Liver (tissue), 9 donors: ENCODE results near the gene PPY. TPM values are rescaled to one million over a fixed set of nuclear protein-coding genes. Genes with fewer than 3 reads are reported as not detected.

Experiments used
- DNase-seq: peaks from one replicate; pipeline ENCODE4 v3.0.0-alpha.2; 2017; ENCODE audit warnings: low spot score
- H3K27ac ChIP-seq, 2 donors: one replicate each; pipeline ENCODE4 v1.7.0; 2013; ENCODE audit warnings: inconsistent platforms in 2 of 2, low read length in 2 of 2, control low read depth in 1 of 2, low read depth in 1 of 2, mild to moderate bottlenecking in 1 of 2
- H3K27me3 ChIP-seq, 4 donors: one replicate each; pipeline versions ENCODE4 v1.6.1 to v1.7.0; 2013; ENCODE audit warnings: low read length in 3 of 4, inconsistent platforms in 1 of 4, mild to moderate bottlenecking in 1 of 4, moderate library complexity in 1 of 4; ENCODE audit not compliant: control insufficient read depth in 4 of 4, insufficient read depth in 4 of 4
- H3K36me3 ChIP-seq, 4 donors: one replicate each; pipeline versions ENCODE4 v1.6.1 to v1.7.0; 2013; ENCODE audit warnings: low read length in 3 of 4, mild to moderate bottlenecking in 3 of 4, low read depth in 1 of 4, moderate library complexity in 1 of 4; ENCODE audit not compliant: control insufficient read depth in 4 of 4, insufficient read depth in 3 of 4
- H3K4me1 ChIP-seq, 4 donors: one replicate each; pipeline versions ENCODE4 v1.6.1 to v1.7.0; 2013; ENCODE audit warnings: low read length in 3 of 4, mild to moderate bottlenecking in 3 of 4, moderate library complexity in 1 of 4; ENCODE audit not compliant: control insufficient read depth in 4 of 4, insufficient read depth in 4 of 4
- H3K4me3 ChIP-seq, 3 donors: one replicate each; pipeline versions ENCODE4 v1.6.1 to v1.7.0; 2013; ENCODE audit warnings: low read length in 3 of 3, control low read depth in 1 of 3, low read depth in 1 of 3, mild to moderate bottlenecking in 1 of 3
- H3K9ac ChIP-seq, 2 donors: one replicate each; pipeline ENCODE4 v1.7.0; 2013; ENCODE audit warnings: low read length in 2 of 2, mild to moderate bottlenecking in 2 of 2, moderate library complexity in 2 of 2, control low read depth in 1 of 2, low read depth in 1 of 2
- H3K9me3 ChIP-seq, 4 donors: one replicate each; pipeline versions ENCODE4 v1.6.1 to v1.7.0; 2013; ENCODE audit warnings: low read length in 3 of 4; ENCODE audit not compliant: control insufficient read depth in 4 of 4
- CTCF ChIP-seq: fragments of 150-350 bp; IDR thresholded peaks from 2 replicates; pipeline ENCODE4 v1.5.1; 2017; ENCODE audit warnings: improper control_type of control experiment, low read depth, low read length; ENCODE audit not compliant: missing input control
- EGR1 ChIP-seq, 2 donors: IDR thresholded peaks; 2 replicates each; pipeline ENCODE4 v1.6.1; 2016 to 2018; ENCODE audit warnings: antibody characterized with exemption in 2 of 2, low read depth in 2 of 2
- FOXA1 ChIP-seq: IDR thresholded peaks from 2 replicates; pipeline ENCODE4 v1.6.1; 2016; ENCODE audit warnings: antibody characterized with exemption
- FOXA2 ChIP-seq: IDR thresholded peaks from 2 replicates; pipeline ENCODE4 v1.6.1; 2016; ENCODE audit warnings: antibody characterized with exemption
- GABPA ChIP-seq, 2 donors: IDR thresholded peaks in 1 of 2; conservative IDR thresholded peaks in 1 of 2; 2 replicates each; pipeline ENCODE4 v1.6.1; 2016; ENCODE audit warnings: antibody characterized with exemption in 2 of 2, mild to moderate bottlenecking in 1 of 2, moderate library complexity in 1 of 2
- HNF4A ChIP-seq, 2 donors: conservative IDR thresholded peaks; 2 replicates each; pipeline ENCODE4 v1.6.1; 2016; ENCODE audit warnings: antibody characterized with exemption in 2 of 2, mild to moderate bottlenecking in 2 of 2
- HNF4G ChIP-seq: IDR thresholded peaks from 2 replicates; pipeline ENCODE4 v1.6.1; 2016; ENCODE audit warnings: antibody characterized with exemption
- JUND ChIP-seq, 2 donors: IDR thresholded peaks; 2 replicates each; pipeline ENCODE4 v1.6.1; 2016; ENCODE audit warnings: antibody characterized with exemption in 2 of 2
- MAX ChIP-seq: IDR thresholded peaks from 2 replicates; pipeline ENCODE4 v1.6.1; 2016; ENCODE audit warnings: antibody characterized with exemption
- NR2F2 ChIP-seq: IDR thresholded peaks from 2 replicates; pipeline ENCODE4 v1.6.1; 2016; ENCODE audit warnings: antibody characterized with exemption
- RAD21 ChIP-seq, 2 donors: IDR thresholded peaks; 2 replicates each; pipeline ENCODE4 v1.6.1; 2016; ENCODE audit warnings: antibody characterized with exemption in 2 of 2, mild to moderate bottlenecking in 2 of 2
- REST ChIP-seq: IDR thresholded peaks from 2 replicates; pipeline ENCODE4 v1.6.1; 2016; ENCODE audit warnings: antibody characterized with exemption, mild to moderate bottlenecking
- RXRA ChIP-seq, 2 donors: IDR thresholded peaks; 2 replicates each; pipeline ENCODE4 v1.6.1; 2017 to 2018; ENCODE audit warnings: antibody characterized with exemption in 2 of 2, mild to moderate bottlenecking in 1 of 2
- TAF1 ChIP-seq: conservative IDR thresholded peaks from 2 replicates; pipeline ENCODE4 v1.6.1; 2016; ENCODE audit warnings: antibody characterized with exemption, mild to moderate bottlenecking
- YY1 ChIP-seq: IDR thresholded peaks from 2 replicates; pipeline ENCODE4 v1.6.1; 2016; ENCODE audit warnings: antibody characterized with exemption, mild to moderate bottlenecking
- WGBS: extraction: QIAGEN DNeasy Blood & Tissue Kit; methylation state at CpG from one replicate; pipeline ENCODE4 v1.1.7; 2013; 5-methylcytosine and 5-hydroxymethylcytosine counted together
- polyA plus RNA-seq, 2 donors: library from polyadenylated mRNA; stranded (reverse) in 1 of 2; unstranded in 1 of 2; fragments of 200-250 nt in 1 of 2; fragments of >200 nt in 1 of 2; fragmentation: Nextera tagmentation in 1 of 2; extraction: Ambion mirVana in 1 of 2; gene quantifications; one replicate each; pipeline versions ENCODE4 v1.2.1 to v1.2.3, GENCODE V29; 2013 to 2015
- total RNA-seq, 2 donors: library from RNA; depleted of rRNA; stranded (reverse); fragments of >200 nt; gene quantifications; one replicate each; pipeline ENCODE4 v1.2.3, GENCODE V29; 2014
- TF ChIP-seq, protein P1 (sequence below): IDR thresholded peaks from 2 replicates; pipeline ENCODE4 v1.6.1; 2016; ENCODE audit warnings: antibody characterized with exemption
- TF ChIP-seq, protein P2 (sequence below): IDR thresholded peaks from 2 replicates; pipeline ENCODE4 v1.6.1; 2016; ENCODE audit warnings: antibody characterized with exemption
- donor health status: healthy.
- donor health status: healthy.
- donor health status: healthy.
- donor health status: healthy.
- donor health status: healthy.

PPY gene
- total and polyA plus RNA-seq, 4 donors = not detected

GRCh38 chr17:43976963-43977837 lies 34.9 kb upstream of the PPY start (continued):
- TF ChIP-seq CTCF = no peak
- no peak for TF ChIP-seq GABPA (IDR thresholded peaks at IDR 0.05 in 1 of 2, conservative IDR thresholded peaks at IDR 0.05 in 1 of 2)
- TF ChIP-seq FOXA2 = no peak

DNA sequence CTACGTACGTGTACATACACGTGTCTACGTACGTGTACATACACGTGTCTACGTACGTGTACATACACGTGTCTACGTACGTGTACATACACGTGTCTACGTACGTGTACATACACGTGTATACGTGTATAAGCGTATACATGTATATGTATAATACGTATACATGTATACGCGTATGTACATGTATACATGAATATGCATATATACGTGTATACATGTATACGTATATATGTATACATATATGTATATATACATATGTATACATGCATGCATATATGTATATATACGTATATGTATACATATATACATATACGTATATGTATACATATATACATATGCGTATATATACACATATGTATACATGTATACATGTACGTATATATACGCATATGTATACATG lies 33.6 kb upstream of the PPY start:
- TF ChIP-seq TAF1 (no peak), HNF4G (no peak), RXRA (IDR thresholded peaks at IDR 0.05) (no peak), RAD21 (IDR thresholded peaks at IDR 0.05) (no peak), HNF4A (conservative IDR thresholded peaks at IDR 0.05) (no peak), JUND (IDR thresholded peaks at IDR 0.05) (no peak), GABPA (IDR thresholded peaks at IDR 0.05 in 1 of 2, conservative IDR thresholded peaks at IDR 0.05 in 1 of 2) (no peak), MAX (no peak), CTCF (no peak), REST (no peak), FOXA2 (no peak), NR2F2 (no peak), FOXA1 (no peak), EGR1 (IDR thresholded peaks at IDR 0.05; ENCODE audit: low read depth in 2 of 2) (no peak), YY1 (no peak)
- TF ChIP-seq, protein P1, sequence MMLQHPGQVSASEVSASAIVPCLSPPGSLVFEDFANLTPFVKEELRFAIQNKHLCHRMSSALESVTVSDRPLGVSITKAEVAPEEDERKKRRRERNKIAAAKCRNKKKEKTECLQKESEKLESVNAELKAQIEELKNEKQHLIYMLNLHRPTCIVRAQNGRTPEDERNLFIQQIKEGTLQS = no peak
- TF ChIP-seq, protein P2, sequence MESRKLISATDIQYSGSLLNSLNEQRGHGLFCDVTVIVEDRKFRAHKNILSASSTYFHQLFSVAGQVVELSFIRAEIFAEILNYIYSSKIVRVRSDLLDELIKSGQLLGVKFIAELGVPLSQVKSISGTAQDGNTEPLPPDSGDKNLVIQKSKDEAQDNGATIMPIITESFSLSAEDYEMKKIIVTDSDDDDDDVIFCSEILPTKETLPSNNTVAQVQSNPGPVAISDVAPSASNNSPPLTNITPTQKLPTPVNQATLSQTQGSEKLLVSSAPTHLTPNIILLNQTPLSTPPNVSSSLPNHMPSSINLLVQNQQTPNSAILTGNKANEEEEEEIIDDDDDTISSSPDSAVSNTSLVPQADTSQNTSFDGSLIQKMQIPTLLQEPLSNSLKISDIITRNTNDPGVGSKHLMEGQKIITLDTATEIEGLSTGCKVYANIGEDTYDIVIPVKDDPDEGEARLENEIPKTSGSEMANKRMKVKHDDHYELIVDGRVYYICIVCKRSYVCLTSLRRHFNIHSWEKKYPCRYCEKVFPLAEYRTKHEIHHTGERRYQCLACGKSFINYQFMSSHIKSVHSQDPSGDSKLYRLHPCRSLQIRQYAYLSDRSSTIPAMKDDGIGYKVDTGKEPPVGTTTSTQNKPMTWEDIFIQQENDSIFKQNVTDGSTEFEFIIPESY = no peak
- no peak for DNase-seq
- Histone ChIP-seq H3K9ac (no peak overlapping the region), H3K27me3 (no peaks in the 10 kb centered on the region), H3K36me3 (no peaks in the 10 kb centered on the region), H3K4me1 (no peaks in the 10 kb centered on the region), H3K9me3 (no peaks in the 10 kb centered on the region), H3K4me3 (no peak overlapping the region), H3K27ac (no peak overlapping the region)
- WGBS = 74% methylated on average over 15 of the region's 27 CpGs
